D341Med (cell line): ENCODE results near the gene ZDHHC11B.
"Not testable (repeated sequence)": the region's sequence is repeated elsewhere in the genome, so short reads cannot be mapped to it uniquely, and the experiment has no call there.

Experiments
- DNase-seq: peaks from one replicate; pipeline ENCODE4 v3.0.0; 2012; ENCODE audit warnings: low spot score

Gene ZDHHC11B, protein sequence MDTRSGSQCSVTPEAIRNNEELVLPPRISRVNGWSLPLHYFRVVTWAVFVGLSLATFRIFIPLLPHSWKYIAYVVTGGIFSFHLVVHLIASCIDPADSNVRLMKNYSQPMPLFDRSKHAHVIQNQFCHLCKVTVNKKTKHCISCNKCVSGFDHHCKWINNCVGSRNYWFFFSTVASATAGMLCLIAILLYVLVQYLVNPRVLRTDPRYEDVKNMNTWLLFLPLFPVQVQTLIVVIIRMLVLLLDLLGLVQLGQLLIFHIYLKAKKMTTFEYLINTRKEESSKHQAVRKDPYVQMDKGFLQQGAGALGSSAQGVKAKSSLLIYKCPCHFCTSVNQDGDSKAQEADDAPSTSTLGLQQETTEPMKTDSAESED

DNA sequence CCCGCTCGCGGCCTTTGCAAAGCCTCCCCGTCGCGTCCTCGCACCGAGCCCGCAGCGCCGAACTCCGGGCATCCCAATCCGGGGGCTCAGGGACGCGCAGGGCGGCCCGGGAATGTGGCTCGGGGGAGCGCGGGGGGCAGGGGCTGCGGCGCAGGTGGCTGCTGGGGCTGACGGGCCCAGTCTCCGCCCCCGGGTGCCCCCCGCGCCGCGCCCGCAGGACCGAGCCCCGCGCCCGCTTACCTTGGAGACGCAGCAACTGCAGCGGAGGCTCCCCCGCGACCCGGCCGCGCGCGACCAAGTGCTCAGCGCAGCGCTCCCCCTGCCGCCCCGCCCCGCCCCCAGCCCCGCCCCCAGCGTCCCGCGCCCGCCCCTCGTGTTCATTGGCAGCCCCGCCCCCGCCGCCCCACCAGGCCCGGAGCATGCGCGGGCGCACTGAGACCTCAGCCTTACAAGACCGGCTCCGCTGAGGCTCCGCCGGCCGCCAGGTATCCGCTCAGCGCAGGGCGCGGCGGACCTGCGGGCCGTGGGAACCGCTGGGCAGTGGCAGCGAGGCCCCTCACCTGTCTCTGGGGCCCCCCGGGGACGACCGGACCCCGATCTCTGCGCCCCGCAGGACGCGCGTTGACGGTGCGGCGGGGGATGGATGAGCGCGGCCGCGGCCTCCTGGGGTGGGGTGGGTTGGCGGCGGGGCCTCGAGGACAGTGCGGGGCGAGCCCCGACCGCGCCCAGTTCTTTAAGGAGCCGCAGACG lies at the start of gene ZDHHC11B:
Gene ZDHHC11B, minus strand, starts transcription at position 302 of the 750 bp plus-strand sequence. CDS start 17,810 bp downstream, outside the sequence.
- DNase-seq: peak; percentile 90

DNA sequence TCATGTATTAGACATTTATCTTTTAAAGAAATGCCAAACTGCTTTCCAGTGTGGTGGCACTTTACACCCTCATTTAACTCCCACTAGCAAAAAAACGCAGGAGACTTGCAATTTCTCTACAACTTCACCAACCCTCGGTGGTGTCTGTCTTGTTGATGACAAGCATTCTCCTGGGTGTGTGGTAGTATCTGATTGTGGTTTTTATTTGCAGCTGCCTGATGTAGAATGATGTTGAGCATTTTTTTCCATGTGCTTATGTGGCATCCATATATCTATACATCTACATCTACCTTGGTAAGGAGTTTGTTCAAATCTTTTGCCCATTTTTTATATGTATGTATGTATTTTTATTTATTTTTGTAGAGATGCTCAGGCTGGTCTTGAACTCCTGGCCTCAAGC lies 49.5 kb upstream of the ZDHHC11B start:
- DNase-seq: not testable (repeated sequence)

DNA sequence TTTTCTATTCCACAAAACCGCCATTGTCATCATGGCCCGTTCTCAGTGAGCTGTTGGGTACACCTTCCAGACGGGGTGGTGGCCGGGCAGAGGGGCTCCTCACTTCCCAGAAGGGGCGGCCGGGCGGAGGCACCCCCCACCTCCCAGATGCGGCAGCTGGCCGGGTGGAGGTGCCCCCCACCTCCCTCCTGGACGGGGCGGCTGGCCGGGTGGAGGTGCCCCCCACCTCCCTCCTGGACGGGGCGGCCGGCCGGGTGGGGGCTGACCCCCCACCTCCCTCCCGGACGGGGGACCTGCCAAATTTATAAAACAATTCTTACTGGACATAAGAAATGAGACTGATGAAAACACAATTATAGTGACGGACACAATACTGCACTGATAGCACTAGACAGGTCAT lies 43.7 kb upstream of the ZDHHC11B start:
- DNase-seq: not testable (repeated sequence)

DNA sequence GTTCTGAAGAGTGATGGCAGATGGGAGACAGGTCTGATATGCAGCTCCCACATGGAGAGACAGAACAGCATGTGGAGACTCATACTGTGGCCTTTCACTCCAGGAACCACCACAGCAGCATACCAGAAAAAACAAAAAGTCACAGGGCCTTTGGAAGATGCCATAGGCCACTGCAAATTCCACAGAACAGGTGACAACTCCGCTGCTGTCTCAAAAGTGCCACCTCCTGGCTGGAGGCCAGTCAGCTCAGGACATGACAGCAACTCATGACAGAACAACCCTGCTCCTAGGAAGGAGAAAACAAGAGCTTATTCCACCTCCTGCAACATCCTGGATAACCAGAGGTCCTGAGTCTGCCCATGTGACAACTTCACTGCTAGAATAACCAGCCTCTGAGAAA lies 41.0 kb upstream of the ZDHHC11B start:
- not testable (repeated sequence) for DNase-seq

DNA sequence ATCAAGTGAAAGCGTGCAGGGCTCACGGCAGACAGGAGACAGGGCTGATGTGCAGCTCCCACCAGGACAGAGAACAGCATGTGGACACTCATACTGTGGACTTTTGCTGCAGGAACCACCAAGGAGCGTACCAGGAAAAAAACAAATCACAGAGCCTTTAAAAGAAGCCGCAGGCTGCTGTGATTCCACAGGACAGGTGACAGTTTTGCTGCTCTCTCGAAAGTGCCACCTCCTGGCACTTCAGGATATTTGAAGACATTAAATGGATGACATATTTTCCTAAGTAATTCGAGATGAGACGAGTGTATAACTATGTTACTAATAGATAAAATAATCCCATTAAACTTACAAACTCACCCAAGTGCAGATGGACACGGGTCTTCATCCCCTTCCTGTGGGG lies 37.0 kb upstream of the ZDHHC11B start:
- no peak for DNase-seq

DNA sequence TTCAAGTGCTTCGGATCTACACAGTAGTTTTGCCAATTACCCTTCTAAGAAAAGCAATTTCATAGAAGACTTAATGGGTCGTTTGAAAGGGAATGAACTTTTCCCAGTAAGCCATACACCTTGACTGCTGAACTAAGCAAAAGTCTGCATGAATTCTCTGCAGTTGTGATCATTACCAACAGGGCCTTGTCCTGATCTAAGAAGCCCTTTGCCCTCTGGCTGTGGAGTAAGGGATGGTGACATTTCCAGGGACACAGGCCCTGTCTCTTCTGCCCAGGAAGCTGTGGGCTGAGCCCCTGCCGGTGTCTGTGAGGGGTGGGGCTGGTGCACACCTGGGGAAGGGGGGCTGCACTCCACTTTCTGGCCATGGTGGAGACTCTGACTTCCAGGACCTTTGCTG lies 35.7 kb upstream of the ZDHHC11B start:
- DNase-seq: no peak

DNA sequence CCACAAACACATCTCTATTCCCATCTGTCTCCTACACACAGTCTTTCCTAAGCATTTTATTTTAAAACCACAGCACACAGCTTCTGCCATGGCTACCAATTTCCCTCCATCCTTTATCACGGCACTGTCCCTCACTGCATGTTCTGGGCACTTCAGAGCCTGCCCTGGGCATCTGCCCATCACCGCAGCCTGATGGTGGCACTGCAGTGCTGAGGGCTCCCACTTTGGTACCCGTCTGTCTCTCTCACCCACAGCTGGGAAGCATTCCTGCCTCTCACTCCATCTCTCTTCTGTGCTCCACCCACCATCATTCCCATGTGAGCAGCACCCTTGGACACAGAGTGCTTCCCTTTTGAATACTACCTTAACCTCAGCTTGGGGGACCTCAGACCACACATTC lies 34.5 kb upstream of the ZDHHC11B start:
- no peak for DNase-seq

DNA sequence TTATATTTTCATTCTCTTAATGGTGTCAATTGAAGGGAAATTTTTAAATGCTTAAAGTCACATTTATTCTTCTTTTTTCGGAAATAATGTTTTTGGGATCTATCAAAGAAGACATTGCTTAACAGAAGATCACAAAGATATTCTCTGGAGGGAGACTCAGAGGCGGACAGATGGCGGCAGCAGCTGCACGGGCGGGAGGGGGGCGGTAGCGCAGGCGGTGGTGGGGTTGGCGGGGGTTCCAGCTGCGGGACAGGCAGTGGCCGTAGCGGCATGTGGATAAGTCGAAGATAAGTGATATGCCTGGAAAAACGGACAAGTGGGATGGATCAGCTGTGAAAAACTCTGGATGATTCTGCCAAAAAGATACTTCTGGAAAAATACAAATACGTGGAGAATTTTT lies 31.6 kb upstream of the ZDHHC11B start:
- no peak for DNase-seq

DNA sequence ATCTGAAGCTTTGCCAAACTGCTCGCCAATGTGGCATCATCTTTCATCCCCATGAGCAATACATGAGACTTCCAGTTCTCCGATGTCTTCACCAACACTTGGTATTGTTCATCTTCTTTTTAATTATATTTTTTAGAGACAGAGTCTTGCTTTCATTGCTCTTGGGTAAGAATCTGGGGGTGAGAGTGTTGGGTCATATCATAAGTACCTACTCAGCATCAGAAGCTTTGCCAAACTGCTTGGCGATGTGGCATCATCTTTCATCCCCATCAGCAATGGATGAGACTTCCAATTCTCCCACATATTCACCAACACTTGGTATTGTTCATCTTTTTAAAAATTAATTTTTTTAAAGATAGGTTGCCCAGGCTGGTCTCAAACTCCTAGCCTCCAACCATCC lies 30.9 kb upstream of the ZDHHC11B start:
- no peak for DNase-seq

DNA sequence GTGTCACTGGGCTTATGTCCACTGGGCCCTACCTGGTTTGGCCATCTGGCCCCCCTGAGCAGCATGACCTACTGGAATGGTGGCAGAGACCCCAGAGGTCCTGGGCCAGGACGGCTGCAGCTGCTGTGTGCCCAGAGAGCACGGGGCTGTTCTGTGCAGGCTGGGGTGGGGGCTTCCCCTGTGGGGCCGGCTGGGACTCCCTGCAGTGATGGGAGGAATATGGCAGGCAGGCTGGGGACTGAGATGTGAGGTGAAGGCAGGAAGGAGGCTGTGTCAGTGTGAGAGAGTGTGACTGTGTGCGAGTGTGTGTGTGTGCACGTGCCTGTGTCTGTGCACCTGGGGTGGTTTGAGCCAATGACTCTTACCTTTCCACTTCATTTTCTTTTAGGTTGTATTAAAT lies 29.0 kb upstream of the ZDHHC11B start:
- not testable (repeated sequence) for DNase-seq

DNA sequence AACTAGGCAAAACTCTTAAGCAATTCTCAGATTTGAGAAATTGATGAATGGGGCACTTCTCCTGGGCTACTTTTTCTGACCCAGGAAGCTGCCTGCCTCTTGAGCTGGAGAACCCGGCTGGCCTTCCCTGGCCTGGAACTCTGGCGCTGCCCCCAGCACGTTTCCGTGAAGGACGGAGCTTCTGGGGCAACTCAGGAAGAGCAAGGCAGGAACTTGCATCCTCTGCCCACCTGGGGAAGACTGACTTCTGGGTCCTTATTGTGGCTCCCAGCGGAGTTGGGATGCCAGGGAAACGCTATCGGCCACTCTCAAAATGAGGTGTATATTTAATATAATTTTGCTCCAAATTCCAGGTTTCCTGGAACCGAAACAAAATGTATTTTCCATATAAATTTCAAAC lies 26.9 kb upstream of the ZDHHC11B start:
- not testable (repeated sequence) for DNase-seq

DNA sequence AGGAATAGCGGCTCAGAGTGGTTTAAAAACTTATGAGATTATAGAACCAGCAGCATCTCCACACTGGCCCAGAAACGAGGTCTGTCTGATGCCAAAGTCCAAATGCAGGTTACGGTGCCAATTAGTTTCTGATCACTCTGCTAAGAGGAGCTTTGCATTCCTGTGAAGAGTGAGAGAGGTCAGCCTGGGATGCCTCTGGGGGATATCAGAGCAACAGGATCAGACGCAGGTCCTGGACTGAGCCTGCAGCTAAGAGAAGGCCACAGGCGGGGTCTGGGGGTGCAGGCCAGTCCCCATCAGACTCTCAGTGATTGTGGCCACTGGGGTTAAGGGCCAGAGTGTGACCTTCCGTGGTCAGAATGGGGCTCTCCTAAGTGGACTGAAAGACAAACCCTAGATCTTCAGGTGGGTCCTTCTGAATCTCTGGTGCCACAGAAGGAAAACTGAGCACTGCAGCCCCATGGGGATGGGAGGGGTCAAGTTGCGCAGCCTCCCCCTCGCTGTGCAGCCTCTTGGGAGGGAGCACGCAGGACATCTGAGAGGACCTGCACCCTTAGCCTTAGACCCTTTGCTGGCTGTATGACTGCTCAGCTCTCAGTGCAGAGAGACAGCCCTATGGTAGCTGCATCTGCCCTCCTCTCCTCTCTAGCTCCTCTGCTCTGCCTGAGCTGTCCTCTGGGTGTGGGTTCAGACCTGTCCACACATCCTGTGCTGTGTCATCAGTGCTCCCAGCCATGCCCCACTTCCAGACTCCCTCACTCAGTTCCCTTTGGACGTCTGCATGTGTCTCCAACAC lies 23.4 kb upstream of the ZDHHC11B start:
- not testable (repeated sequence) for DNase-seq

DNA sequence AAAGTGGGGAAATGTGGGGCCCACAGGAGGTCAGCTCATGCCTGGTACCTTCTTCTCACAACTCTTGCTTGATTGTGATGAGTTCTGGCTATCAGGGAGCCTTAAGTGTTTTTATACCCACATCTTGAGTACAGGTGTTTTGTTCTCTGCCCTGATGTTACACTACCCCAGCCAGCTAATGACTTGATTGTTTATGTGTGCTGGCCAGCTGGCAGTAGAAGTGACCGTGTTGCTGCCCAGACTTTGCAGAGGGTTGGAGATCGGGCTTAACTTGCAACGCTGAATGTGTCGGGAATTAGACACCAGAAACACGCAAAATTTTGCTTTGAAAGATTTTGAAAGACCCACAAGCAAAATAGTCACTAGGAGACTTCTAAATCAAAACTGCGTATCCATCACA lies 16.9 kb upstream of the ZDHHC11B start:
- no peak for DNase-seq

DNA sequence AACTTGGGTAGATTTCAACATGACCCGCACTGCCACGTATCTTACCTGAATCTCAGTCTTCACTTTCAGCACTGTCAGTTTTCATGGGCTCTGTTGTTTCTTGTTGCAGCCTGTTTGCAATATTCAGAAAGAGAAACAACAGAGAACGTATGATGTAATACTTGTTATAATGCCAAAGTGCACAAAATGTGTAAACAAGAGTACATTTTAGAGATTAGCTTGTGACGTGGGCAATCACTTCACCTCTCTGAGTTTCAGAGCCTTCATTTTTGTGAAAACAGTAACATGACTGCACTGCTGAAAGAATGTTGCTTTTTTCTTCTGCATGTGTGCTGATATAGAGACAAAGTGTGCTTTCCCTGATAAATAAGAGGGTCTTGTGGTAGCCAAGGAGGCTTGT lies 16.5 kb upstream of the ZDHHC11B start:
- not testable (repeated sequence) for DNase-seq

DNA sequence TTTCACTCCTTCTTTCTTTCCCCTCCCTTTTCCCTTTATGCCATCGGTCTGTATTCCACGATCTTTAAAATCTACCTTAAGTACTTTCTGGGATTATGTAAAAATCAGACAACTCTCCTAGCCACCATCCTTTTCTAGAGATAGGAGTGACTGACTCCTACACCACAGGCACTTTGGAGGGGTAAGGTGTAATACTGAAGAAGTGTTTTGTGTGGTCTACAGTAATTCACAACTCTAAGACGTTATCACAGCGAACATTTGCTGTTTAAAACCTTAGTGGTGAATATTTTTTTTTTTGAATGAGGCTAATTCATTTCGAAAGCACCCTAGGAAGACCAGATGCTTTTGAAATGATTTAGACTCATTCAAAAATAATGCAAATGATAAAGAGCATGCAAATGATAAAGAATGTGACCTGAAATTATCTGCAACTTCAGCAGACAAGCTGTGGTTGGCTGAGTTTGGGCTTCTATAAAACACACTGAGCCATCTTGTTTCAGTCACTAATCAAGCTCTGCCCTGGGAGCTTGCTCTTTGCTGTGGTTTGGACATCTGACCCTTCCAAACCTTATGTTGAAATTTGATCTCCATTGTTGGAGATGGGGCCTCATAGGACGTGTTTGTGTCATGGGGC lies 14.1 kb upstream of the ZDHHC11B start:
- not testable (repeated sequence) for DNase-seq

DNA sequence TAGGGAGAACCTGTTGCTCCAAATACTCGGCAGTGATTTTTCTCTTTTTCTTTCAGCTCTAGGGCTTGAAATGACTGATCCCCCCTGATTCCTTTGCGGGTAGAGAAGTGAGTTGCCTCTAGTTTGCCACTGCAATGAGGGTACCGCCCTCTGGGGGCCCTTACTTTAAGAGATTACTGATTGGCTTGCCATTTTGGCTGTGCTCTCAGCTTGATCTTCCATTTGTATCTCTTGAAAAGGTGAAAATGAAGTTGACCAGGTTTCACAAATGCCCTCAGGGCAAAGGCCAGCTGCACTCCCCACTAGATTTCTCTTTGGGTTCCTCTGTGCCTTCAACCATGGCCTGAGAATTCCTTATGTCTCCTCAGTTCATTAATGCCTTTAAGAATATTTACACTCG lies 13.5 kb upstream of the ZDHHC11B start:
- not testable (repeated sequence) for DNase-seq

DNA sequence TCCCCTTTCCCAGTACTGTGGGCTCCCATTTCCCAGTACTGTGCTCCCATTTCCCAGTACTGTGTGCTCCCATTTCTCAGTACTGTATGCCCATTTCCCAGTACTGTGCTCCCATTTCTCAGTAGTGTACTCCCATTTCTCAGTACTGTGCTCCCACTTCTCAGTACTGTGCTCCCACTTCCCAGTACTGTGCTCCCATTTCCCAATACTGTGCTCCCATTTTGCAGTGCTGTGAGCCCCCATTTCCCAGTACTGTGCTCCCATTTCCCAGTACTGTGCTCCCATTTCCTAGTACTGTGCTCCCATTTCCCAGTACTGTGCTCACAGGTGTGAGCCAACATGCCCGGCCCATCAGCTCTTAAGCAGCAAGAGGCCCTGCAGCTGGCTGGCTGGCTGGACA lies 11.3 kb upstream of the ZDHHC11B start:
- DNase-seq: not testable (repeated sequence)

DNA sequence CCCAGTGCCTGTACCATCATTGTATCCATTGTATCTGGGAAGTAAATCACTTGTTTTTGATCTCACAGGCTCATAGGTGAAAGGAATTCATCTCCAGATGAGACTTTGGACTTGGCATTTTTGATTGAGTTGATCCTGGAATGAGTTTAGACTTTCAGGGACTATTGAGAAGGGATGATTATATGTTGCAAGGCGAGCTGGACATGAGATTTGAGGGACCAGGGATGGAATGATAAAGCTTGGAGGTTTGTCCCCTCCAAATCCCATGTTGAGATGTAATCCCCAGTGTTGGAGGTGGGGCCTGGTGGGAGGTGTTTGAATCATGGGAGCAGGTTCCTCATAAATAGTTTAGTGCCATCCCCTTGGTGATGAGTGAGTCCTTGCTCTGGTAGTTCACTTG lies 10.4 kb upstream of the ZDHHC11B start:
- not testable (repeated sequence) for DNase-seq

DNA sequence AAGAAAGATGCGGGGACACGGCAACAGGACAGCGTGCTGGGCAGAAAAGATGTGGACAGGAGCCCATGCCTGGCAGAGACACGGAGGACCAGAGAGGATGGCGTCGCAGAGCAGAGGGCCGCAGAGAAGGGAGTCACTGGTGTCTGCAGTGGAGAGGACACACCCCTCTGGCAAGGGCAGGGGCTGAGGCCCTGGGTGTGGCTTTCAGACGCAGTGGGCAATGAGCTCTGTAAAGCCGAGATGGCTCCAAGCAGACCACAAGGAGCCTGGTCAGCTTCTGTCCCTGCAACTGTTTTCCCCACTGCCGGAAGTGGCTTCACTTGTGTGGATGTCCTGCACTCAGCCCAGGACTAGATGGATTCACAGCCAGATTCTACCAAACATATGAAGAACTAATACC lies 4.2 kb upstream of the ZDHHC11B start:
- DNase-seq: not testable (repeated sequence)

DNA sequence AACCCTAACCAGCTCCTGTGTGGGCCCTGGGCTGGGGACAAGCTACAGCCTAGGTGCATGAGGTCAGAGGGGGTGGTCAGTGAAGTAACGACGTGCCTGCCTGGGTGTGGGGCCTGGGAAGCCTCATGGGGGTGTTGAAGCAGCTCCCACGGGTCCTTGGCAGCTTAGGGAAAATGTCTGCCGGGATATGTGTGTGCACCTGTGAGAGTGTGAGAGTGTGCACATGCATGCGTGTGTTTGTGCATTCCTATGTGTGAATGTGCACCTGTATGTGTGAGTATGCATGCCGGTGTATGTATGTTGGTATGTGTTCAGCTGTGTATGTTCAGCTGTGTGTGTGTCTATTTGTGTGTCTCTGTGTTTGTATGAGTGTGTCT lies 3.3 kb upstream of the ZDHHC11B start:
- DNase-seq: not testable (repeated sequence)

DNA sequence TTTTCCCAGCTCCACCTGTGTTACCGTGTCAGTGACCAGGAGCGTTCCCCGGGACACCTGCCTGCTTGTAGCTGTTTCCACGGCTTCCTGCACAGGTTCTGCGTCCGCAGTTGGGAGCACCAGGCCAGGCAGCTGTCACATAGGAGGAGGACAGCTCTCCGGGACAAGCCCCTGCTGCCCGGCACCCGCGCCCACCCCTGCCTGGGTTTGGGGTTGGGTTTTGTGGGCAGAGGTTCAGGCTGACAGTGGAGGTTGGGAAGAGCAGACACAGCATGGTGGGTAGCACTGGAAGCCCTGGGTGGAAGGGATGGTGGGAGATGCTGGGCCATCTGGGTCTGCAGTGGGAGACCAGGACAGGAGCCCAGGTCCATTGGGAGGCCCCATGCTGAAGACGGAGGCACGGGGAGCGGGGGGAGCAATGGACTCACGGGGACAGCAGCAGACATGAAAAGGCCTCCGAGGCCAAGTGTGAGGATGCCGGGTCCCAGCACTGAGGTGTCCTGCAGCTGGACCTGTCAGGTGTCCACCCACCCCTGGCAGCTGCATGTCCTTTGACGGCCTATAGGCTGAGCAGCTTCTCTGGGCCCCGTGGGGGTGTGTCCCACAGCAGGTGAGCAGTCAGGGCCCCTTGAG lies 2.8 kb upstream of the ZDHHC11B start:
- DNase-seq: not testable (repeated sequence)
